Amniotic epithelial cell (primary cell): ENCODE results near the gene ZHX3.
A peak's percentile ranks its signal among the peaks of the same experiment; 100 is the strongest.

Source experiments
- DNase-seq: peaks from one replicate; pipeline ENCODE4 v3.0.0-alpha.2; 2010; ENCODE audit warnings: low read depth

Gene ZHX3

DNA sequence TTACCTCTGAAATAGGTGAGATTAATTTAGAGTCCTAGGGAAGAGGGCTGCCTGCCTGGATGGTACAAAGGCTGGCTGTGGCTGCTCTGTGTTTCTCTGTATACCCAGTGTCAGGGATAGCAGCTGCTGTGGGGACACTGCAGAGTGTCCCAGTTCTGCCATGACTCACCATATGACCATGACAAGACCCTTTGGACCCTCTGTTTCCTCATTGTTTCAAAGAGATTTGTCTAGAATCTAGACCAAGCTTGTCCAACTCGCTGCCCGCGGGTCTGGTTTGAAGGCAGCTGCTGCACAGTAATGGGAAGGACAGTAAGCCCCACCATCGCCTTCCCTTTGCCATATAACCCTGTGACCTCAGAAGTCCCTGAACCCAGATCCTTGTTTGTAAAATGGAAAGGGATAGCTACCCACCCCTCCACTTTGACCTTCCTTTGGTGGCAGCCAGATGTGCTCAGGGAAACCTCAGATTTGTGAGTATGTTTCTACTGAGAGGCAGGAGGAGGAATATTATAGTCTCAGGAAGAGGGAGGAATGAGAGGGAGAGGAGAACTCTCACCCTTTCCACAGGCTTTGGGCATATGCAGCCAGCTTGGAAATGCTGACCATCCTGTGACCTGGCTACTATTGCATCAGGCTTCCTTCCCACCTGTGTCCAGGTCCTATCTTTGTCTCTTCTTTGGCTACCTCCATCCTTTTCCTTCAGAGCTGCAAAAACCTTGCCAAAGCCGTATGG, 166.2 kb downstream of the ZHX3 start:
- no peak for DNase-seq

DNA sequence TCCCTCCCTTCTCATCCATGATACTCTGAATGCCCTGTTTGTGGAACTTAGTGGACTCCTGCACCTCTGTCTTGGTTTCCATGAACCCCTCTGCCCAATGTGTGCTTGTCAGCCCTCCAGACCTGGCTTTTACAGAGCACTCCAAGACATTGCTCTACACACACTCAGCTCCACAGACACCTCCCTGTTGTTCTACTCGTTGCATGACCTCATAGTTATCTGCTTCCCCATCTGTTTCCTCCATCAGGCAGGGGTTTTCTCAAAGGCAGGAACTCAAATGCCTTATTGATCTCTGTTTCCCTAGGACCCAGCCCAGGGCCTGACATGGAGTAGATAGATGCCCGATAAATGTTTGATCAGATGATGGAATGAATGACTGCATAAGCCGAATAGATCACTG, 166.9 kb downstream of the ZHX3 start:
- no peak for DNase-seq

DNA sequence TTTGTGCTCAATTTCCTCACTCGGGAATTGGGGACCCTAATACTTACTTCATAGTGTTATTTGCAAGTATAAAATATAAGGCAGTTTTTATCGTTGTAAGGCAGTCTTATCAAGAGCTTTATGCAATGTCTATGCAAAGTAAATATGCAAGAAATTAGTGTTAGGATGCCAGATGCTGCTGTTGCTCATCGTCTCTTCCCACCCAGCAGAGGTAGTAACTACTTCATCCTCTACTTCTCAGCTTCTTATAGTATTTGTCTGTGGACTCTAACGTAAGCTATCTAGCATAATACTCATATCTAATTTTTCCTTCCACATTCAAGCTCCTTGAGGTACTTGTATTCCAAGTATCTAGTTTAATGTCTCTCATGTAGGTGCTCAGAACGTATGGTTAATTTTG, 168.6 kb downstream of the ZHX3 start:
- no peak for DNase-seq

DNA sequence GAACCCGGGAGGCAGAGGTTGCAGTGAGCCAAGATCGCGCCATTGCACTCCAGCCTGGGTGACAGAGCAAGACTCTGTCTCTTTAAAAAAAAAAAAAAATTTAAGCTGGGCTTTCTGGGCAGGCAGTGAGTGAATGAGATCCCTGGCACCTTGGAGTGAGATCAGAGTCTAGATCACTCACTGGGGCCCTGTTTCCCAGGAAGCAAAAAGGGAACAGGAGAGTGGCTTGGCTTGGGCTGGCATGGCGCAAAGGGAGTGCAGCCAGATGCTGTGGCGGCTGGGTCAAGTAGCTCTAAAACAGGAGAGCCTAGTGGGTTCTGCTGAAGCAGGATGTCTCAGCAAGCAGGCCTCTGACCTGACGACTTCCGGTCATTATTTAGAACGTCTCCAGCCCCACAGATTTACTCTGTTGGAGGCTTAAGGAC, 169.8 kb downstream of the ZHX3 start:
- DNase-seq: peak; percentile 18

DNA sequence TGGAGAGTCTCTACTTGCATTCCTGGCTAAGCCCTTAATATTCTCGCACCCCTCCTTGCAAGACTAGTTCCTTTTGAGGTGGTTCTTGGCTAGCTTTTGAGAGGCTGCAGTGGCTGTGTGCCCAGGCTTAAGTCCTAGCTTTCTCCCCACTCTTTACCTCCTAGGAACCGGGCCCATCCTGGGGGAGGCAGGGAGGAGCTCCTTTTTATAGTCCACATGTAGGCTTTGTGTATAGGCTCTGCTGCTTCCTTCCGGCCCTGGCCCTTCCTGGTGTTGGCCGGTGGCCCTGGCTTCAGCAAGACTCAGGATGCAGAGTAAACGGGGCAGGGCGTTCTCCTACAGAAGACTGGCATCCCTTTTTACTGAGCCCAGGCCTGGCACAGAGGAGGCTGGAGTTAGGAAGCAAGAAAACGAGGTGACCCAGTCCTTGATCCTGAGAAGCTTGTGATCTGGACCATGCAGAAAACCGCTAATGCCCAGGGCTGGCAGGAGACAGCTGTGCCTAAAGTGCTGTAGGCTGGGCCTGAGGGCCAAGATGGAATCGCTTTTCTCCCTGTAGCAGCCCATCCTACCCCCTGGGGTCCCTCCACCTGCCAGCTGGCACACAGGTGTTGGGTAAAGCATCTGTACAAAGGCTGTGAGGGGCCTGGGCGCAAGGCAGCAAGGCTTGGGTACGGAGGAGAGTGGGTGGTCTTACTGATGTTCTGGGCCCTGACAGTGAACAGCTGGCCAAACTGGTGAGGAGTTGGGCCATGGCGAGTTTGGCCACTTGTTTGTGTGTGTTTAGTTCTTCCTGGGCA, 171.5 kb downstream of the ZHX3 start:
- DNase-seq: no peak

DNA sequence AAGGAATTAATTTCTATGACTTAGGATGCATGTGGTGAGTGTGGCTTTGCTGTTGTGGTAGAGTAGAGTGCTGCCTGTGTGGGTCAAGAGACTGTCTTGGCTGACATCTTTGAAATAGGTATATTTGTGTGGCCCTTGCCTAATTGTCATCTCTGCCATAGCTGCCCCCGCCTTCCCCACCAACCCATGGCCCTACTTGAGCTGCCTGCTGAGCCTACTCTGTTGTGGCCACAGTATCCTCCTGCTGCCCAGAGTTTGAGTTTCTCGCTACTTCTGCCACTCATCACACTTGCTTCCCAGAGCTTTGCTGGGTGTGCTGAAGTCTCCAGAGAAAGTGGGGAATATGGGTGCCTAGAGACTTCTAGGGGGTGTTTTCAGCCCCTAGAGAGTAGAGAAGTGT, 172.2 kb downstream of the ZHX3 start:
- no peak for DNase-seq

DNA sequence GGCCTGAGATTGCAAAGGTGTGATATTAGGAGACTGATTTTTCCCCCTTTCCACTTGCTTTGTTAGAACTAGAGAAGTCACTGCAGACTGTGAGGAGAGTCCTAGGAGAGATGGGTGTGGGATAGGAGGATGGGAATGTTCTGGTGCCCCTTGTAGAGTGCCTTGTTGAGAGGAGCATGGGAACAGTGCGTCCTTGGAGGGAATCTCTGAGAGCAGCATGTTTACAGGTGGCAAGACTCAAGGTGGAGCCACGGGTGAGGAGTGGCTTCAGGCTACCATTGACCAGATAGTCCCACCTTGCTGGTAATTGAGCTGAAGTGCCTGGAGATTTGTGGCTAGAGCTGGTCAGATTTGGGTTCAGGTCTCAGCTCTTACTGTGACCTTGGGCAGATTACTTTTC, 174.2 kb downstream of the ZHX3 start:
- DNase-seq: no peak

DNA sequence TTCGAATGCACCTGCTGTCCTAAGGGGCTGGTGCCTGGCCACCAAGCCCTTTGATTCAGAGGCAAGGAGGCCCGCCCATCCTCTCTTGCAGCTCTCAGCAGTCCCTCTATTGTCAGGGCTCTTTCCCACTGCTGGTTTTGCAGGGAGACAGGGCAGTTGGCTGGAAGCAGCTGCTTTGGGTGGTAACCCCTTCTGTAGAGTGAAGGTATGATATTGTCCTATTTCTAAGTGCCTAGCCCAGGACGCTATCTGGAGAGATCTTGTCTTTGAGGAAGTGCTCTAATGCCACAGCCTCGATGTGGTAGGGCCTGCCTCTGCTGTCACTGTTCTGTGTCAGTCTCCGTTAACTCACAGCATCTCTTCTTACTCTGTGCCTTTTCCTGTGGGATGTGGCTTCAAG, 174.6 kb downstream of the ZHX3 start:
- DNase-seq: no peak

DNA sequence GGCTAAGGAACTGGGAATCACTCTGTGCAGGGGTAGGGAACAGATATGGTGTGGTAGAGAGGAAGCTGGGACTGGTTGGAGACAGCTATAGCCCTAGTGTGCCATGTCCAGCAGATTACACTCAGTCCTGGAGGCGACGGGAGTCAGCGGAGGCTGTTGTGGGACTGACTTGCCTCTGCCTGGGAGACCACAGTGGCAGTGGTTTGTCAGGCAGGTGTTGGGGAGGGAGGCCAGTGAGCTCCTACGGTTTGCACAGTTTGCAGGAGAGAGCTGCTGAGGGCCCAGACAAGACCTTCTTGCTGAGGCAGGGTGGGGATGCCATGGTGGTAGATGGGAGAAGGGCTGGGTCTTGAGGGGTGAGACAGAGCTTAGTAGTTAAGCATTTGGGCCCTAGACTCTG, 175.3 kb downstream of the ZHX3 start:
- DNase-seq: no peak

DNA sequence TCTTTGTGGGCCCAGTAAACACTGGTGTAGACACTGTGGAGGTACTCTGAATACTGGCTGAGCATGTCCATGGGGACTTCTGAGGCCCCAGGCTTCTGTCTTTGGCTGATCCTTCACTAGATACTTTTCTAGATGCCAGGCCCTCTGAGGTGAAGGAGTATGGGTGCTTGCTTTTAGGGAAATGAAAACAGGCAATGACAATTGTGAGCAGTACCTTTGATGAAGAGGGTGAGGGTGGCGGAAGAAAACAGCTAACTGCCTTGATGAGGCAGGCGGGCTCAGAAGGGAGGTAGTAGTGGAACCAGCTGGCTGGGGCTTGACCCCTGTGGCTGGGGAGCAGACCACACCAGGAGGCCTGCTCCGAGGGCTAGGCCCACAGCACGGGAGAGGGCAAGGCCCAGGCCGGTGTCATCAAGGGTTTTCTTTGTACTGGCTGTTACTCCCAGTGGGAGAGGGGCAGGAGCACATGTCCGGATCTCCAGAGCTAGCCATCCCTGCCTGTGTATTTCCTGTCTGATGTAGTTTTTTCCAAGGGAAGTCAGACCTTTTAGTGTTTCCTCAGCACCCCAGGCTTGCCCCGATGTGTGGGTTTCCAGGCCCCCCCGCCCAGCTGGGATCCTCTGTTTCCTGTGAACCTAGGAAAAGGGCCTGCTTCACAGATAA, 176.2 kb downstream of the ZHX3 start:
- DNase-seq: peak; percentile 41

DNA sequence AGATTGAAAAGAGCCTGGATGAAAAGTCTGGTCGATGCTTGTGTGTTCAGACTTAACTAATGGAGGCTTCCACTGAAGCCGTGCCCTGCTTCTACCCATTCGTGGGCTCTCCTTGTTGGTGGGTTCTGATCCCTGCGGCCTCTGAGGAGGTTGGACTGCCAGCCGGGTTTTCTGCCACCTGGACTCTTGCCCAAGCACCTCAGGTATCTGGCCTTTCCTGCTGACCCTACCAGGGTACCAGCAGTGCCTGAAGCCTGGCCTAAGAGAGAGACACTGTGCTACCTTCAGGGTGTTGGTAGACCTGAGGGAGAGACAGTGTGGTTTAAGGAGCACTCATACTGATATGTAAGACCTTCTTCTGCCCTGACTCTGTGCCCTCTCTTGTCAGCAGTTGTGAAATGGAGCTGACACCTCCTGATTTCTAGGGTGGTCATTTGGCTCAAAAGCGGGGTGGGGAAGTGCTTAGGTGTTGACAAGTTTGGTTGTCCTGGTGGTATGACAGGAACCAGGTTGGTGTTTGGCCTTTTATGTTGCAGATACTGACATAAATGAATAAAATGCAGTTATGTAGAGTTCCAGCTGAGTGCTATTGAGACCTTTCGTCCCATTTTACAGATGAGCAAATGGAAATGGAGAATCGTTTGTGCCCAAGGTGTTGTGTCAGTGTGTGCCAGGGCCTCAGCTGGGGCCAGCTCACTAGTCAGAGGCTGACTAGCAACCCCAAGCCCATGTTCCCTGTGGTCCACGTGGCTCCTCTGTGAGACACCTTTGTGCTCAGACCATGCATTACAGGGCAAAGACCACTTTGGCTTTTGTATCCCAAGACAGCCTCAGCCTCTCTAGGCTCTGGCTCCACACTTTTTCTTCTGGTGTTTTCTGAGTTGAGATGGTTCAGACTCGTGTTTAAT, 177.1 kb downstream of the ZHX3 start:
- no peak for DNase-seq

DNA sequence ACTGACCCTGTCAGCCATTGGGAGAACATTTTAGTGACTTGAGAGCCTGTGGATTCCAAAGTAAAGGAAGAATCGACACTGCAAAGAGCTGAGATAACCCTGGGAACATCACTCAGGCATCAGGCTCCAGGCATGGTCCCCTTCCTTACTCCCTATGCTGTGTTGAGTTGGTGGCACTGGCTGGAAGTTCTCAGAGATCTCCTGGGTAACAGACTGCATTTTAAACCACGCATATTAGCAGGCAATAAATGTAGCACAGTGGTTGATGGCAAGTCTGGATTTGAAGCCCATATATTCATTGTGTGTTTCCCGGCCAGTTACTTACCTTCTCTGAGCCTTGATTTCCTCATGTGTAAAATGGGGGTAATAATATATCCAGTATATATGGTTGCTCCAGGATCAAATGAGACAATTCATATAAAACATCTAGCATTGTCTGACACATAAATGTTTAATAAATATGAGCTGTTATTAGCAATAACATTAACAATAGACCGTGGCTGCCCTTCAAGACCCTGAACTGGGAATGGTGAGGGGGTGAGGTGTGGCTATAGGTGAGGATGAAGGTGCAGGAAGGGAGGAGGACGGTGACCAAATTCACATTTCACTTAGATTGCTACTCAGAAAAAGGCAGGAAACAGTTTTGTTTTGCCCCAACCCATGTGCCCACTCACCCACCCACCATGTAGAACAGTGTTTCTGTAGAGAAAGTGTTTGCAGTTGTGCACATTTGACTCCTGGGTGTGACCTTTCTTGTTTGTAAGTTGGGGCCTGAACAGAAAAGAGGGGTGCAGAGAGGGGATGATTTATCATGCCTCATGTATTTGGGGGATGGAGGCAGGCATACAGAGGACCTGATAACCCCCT, 178.1 kb downstream of the ZHX3 start:
- DNase-seq: no peak

DNA sequence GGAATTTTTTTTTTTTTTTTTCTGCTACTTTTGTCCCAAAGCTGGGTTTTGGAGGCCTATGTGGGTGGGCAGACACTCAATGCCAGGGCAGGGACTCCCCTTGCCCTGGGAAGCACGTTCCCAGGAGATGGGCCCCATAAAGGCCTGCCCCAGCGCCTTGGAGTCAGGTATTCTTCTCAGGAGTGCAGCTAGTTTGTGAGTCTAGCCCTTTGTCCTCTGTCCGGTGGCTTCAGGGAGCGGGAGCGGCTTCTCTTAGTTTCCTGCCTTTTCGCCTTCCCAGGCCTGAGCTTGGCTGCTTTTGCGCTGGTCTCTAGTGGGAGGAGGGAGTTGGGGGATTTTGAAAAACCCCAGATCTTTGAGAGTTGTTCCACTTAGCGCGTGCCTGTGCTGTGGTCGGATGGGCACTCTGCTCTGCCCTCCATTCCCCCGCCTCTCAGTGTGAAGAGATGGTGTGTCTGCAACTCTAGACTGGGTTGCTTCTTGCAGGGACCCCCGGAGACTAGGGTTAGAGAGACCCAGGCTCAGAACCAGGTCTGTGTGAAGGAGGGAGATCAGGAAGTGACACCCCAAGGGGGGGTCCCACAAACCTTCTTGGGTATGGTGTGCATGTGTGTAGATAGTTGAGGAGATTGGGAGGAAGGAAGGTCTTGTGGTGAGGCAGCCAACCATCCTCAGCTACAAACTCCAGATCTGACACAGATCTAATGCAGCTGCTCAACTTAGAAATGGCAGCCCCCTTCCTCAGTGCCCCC, 178.9 kb downstream of the ZHX3 start:
- no peak for DNase-seq

DNA sequence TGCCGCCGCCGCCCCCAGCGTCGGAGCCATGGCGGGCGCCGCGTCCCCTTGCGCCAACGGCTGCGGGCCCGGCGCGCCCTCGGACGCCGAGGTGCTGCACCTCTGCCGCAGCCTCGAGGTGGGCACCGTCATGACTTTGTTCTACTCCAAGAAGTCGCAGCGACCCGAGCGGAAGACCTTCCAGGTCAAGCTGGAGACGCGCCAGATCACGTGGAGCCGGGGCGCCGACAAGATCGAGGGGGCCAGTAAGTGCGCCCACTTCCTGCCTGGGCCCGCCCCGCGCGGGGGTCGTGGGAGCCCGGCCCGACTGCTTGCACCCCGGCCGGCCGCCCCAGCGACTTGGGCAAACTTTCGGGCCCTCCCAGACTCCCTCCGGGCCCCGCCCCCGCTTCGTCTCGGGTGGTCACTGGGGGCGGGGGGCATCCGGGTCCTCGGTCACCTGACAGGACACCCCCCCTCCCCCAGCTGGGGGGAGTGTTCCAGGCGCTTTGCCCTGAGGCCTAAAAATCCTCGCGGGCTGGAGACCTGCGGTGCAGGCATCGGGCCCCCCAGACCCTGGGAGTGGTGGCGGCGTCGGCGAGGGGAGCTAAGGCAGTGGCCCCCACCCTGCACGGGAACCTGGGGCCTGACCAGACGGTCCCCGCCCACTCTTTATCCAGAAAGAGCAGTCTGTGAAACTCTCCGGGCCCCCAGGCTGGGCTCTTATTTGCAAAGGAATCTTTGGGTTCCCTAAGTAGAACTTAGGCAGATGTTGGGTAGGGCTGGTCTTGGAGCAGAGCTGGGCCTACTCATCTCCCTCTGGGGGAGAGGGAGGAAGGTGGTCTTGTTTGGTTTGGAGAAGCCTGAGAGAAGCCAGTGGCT, 179.7 kb downstream of the ZHX3 start:
- DNase-seq: peak; percentile 36

DNA sequence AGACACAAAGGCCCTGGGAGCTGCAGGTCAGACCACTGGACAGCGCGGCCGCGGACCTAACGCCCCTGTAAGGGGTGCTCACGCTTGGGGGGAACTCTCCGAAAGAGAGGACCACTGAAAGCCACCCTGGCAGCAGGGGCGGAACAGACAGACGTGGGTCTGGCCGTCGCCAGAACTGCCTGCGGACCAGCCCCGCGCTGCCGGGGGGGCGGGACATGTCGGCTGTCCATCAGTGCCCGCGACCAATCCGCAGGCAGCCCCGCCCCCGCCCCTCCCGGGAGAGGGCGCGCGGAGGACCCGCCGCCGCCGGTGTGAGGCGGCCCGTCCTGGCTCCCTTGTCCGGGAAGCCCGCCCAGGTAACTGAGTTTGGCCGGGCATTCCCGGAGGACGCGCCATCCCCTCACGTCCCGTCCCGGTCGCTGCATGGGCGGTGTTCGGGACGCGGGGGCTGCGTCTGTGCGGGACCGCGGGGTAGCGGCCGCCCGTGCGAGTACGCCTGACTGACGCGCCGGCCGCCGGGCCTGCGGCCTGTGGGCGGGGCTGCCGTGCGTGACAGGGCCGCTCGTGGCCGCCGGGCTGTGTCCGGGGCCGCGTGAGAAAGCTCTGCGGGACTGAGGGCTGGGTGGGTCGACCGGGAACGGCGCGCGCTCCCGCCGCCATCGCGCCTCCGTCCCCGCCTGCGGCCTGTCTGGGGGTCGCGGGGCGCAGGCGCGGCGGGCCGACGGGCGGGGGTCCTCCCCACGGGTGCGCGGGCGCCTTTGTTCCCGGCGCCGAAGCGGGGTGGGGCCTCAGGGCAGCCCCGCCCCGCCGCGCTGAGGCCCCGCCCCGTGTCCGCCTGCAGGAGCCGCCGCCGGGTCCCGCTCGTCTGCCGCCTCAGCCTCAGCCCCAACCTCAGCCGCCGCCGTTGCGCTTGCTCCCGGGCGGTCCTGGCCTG, 180.6 kb downstream of the ZHX3 start, which contains the start of gene PLCG1:
Gene PLCG1 (plus strand): TSS at position 864 of the 934 bp plus-strand sequence. CDS start 99 bp downstream, outside the sequence.
- DNase-seq: peak; percentile 72

DNA sequence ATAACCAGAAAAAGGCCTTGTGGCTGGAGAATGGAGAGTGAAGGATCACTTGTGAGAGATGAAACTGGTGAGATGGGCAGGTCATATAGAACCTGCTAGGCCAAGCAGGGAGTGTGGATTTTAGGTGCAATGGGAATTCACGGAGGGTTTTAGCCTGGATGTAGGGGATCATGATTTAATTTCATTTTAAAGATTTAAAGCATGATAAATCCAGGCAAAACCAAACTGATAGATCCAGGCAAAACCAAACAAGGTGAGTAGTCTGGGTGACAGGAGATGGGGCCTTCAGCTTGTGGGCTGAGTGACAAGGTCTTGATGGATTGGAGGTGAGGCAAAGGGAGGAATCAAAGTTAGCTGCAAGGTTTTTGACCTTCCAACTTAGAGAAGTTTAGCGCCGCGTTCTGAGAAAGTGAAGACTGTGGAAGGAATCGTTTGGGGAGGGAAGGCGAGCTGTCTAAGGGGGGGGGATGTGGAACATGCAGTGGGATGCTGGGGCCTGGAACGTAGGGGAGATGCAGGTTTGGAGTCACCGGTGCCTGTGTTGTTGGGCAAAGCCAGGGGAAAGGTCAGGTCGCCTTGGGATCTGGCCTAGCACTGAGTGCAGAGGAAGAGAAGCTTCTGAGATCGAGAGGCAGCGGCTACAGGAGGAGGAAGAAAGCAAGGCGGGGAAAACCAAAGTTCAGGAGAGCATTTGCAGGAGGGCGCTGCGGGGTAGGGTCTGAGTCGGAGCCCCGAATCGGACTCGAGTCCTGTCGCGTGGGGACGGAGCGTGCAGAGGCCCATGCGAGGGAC, 181.4 kb downstream of the ZHX3 start:
- no peak for DNase-seq
